Dermis microvascular lymphatic vessel endothelial cell (primary cell): ENCODE results near the gene OR52E5. TPM values are rescaled to one million over a fixed set of nuclear protein-coding genes. Genes with fewer than 3 reads are reported as not detected.

Experiments
- DNase-seq, 2 donors: peaks; one replicate each; pipeline versions ENCODE4 v3.0.0 to v3.0.0-alpha.2; 2010; ENCODE audit warnings: low read depth in 2 of 2
- total RNA-seq: library from RNA; depleted of rRNA; stranded (reverse); fragments of >200 nt; gene quantifications from 2 replicates; pipeline ENCODE4 v1.2.1, GENCODE V29; 2014

The OR52E5 gene
- not detected in 2 replicates for total RNA-seq

DNA sequence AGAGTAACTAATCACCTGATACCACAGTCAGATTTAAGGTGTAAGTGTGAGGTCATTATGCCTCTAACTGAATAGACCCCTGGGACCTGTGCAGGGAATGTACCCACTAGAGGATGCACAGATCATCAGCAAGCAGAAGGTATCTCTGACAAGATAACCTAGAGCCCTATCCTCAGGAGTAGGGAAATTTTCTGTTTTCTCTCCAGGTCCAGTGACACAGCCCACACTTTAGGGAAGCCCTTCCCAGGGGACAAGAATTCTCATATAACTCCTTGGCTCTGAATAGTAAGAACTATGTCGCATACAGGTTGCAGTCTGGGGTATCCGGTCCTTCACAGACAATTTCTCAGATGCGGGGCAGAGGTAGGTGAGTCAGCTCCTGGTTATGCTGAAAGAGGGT is at the start of gene OR52E5:
Gene OR52E5 (plus strand): TSS at position 301 of the 400 bp plus-strand sequence. CDS start 7,569 bp downstream, outside the sequence.
- no peak for DNase-seq

DNA sequence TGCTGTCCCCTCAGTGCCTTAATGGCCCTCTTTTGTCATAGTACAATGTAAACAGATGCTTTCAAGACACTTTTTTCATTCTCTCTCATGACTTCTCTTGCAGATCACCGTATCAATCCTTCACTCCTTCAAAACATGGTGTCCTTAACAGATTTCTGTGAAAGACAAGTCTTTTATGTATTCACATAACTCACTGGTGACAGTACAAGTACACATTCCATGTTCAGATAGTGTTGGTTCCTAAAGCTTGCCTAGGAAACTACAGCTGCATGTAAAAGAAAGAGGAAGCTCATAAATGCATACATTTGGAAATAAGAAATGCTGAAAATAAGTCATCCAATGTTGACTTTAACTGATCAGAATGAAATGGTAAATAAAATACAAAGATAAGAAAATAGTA is 46.3 kb upstream of the OR52E5 start:
- DNase-seq, result no peak

DNA sequence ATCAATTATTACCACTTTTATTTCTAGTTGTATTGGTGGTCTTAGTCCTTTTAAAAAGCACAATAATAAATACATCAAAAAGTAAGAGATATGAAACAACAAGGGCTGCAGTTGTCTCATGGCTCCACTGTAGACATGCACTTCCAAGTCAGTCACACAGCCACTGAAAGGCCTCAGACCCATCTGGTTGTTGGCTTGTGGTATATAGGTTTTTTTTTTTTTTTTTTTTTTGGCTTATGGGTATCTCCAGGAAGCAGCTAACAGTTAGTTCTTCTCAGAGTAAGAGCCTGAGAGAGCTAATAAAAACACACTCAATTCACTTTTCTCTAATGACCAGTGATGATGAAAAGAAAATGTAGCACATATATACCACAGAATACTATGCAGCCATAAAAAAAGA is 45.3 kb upstream of the OR52E5 start:
- DNase-seq, result no peak

DNA sequence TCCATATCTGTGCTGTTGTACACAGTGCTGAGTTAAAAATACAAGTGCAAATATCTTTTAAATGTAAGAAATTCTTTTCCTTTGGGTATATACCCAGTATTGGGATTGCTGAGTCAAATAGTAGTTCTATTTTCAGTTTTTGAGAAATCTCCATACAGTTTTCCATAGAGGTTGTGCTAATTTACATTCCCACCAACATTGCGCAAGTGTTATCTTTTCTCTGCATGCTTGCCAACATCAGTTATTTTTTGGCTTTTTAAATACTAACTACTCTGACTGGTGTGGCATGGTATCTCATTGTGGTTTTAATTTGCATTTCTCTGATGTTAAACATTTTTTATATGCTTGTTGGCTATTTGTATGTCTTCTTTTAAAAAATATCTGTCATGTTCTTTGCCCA is 42.0 kb upstream of the OR52E5 start:
- no peak for DNase-seq

DNA sequence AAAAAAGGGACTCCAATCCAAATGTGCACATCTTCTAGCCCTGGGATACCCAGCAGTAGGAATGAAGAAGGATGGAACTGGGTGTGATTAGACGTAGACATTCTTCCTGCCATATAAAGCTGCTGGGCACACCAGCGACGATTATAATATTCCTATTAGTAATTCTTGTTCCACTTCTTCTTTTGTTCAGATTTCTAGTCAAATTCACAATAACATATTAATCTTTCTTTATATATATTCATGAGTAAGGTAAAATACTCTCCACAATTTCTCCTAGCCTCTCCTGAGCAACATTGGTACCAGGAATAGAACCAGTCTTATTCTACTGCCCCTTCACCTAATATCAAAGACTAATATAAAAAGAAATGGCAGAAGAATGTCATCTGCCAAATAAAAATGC is 35.4 kb upstream of the OR52E5 start, which contains the start of gene OR52E8:
Gene OR52E8 (minus strand): TSS at position 101 of the 400 bp plus-strand sequence. CDS start 0 bp downstream, at position 101.
- DNase-seq, result no peak

DNA sequence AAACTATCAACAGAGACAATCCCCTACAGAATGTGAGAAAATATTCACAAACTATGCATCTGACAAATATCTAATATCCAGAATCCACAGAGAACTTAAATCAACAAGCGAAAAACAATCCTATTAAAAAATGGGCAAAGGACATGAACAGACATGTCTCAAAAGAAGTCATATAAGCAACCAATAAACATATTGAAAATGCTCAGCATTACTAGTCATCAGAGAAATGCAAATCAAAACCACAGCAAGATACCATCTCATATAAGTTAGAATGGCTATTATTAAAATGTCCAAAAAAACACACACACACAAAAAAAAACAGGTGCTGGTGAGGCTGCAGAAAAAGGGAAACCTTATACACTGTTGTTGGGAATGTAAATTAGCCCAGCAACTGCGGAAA is 27.2 kb upstream of the OR52E5 start:
- no peak for DNase-seq

DNA sequence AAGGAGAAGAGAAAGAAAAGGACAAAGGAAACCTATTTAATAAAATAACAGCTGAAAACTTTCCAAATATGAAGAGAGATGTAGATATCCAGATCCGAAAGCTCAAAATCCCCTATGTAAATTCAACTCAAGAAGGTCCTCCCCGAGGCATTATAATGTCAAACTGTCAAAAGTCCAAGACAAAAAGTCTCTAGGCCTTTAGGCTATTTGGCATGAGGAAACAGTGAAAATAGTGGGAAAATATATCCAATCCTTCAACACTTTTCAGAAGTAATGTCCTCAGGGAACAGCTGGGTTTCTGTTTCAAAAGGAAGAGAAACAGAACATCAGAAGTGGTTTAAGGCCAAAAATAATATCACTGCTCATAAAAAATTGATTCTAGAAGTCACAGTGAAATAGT is 14.4 kb upstream of the OR52E5 start:
- DNase-seq, result no peak

DNA sequence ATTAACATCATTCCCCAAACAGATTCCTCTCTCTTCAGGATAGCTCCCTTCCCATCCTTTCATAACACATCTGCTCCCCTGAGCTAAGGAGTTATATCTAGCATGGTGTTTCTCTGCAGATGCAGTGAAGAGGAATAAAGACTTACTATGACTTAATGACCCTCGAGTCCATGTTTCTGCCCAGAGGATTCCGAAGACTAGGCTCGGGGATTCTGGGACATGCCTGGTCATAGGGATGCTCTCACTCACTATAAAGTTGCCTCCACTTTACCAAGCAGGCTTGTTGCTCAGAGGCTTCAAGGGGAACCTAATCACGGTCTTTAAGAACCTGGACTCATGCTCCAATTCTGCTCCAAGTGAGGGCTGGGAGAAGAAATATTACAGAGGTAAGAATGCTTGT is 12.7 kb upstream of the OR52E5 start, which contains the start of gene OR52E4:
Gene OR52E4 (plus strand): TSS at position 301 of the 400 bp plus-strand sequence. CDS start 3,664 bp downstream, outside the sequence.
- DNase-seq, result no peak

DNA sequence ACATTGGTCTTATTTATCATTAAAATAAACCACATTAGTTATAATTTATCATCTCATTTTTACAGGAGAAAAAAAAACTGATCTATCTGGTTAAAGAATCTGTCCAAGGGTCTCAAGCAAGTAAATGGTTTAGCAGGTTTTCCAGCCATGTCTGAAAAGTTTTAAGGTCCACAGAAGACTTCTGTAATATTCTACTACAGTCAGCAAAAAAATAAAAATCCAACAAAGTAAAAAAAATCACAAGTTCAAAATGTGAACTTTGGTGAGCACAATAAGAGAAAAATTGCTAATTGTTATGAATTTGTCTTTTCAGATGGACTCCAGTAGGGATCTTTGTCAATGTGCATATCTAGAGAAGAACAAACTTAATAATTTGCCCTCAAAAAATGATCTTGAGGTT is 11.3 kb upstream of the OR52E5 start:
- DNase-seq, result no peak

DNA sequence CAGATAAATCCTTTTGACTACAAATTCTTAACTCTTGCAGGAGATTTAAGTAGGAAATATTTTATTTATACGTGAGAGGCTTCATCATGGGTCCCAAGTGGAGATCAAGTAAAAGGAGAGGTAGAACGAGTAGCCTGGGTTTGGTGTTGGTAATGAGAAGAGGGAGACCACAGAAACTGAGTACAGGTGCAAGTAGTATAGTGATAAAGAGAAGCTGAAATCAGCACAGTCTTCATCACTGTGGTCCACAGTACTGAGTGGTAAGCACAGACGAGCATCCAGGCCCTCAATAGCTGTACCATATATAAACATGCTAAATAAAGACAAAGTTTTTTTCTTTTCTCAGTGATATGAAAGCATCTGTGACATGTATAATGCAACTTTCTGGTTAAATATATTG is 5.8 kb upstream of the OR52E5 start:
- no peak for DNase-seq

DNA sequence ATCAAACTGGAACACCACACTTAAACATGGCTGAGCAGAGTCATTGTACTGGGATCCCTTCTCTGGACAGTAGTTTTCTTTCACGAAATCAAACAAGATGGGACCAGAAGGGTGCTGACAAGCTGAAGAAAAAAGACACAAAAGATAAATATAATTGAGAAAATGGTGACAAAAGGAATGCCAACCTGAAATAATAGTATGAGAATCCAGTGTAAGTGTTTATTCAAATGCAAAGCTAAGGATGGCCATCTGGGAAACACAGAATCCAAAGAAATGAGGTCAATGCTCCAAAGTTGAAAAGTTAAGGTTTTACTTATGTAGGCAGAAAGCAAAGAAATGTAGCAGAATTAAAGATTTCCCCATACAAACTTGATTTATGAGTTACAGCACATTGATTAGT is 5.3 kb upstream of the OR52E5 start:
- DNase-seq, result no peak

DNA sequence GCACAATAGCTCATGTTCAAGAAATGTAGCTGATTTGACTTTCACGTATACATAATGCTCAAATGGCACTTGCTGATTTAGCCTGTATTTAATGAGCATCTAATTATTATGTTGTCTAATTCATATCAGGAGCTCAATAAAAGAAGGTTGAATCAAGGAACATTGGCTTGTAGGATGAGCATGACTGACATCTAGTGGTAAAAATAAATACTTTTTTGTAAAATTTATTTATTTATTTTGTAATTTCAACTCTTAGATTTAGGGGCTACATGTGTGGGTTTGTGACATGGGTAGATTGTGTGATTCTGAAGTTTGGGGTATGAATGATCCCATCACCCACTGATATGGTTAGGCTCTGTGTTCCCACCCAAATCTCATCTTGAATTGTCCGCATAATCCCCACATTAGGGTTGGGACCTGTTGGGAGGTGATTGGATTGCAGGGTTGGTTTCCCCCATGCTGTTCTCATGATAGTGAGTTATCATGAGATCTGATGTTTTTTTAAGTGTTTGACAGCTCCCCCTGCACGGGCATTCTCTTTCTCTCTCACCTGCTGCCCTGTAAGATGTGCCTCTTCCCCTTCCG is 1.7 kb upstream of the OR52E5 start:
- peak in 1 of 2 donors; percentile 10 for DNase-seq

DNA sequence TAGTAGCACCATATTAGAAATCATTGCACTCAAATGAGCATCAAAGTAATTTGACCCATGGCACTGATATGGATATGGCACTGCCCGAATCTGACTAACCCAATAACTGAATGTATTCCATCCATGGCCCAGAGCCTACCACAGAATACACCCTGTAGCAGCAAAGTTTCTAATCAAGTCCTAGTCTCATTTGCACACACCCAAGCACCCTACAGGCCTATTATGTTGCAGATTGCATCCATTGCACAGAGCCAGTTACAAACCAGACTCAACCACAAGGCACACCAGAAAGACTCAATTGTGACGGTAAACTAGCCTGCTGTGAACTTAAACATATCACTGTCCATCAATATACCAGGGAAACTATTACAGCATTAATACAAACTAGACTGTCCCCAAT is 6.5 kb downstream of the OR52E5 start:
- no peak for DNase-seq

DNA sequence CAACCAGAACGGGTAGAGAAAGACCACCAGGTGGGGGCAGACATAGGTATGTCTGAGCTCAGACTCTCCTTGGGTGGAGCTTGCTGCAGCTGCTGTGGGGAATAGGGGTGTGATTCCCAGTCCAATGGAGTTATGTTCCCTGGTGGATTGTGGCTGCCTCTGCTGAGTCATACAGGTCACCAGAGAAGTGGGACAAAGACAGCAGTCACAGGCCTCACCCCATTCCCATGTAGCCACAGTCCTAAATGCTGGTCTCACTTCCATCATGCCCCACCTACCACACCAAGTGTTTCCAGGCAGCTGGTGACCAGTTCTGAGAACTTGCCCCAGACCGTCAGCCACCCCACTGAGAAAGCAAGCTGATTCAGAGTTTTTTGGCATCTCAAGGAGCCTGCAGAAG is 17.5 kb downstream of the OR52E5 start:
- DNase-seq, result no peak

DNA sequence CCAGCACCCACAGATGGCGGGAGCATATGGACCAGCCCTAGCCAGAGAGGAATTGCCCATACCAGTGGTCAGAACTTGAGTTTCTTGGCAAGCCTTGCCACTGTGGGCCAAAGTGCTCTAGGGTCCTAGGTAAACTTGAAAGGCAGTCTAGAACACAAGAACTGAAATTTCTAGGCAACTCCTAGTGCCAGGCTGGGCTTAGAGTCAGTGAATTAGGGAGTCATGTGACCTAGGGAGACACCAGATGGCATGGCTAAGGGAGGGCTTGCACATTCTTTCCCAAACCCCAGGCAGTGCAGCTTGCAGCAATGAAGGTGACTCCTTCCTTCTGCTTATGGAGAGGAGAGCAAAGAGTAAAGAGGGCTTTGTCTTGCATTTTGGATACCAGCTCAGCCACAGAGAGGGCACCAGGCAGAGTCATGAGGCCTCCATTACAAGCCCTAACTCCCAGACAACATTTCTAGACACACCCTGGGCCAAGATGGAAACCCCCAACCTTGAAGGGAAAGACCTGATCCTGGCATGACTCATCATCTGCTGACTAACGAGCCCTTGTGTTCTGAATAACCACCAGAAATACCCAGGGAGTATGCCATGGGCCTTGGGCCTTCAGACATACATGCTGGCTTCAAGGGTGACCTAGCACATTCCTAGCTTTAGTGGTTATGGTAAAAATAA is 29.9 kb downstream of the OR52E5 start:
- no peak for DNase-seq

DNA sequence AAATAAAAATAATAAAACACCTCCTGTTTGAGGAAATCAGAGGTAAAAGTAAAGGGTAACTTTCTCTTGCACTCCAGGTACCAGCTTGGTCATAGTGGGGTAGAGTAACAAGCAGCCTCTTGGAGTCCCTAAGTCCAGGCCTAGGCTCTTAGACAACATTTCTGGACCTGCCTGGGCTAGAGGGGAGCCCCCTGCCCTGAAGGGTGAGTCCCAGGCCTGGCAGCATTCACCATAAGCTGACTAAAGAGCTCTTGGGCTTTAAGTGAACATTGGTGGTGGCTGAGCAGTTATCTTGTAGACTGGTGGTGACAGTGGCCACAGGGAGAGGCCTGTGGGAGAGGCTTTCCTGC is 30.4 kb downstream of the OR52E5 start:
- no peak for DNase-seq

DNA sequence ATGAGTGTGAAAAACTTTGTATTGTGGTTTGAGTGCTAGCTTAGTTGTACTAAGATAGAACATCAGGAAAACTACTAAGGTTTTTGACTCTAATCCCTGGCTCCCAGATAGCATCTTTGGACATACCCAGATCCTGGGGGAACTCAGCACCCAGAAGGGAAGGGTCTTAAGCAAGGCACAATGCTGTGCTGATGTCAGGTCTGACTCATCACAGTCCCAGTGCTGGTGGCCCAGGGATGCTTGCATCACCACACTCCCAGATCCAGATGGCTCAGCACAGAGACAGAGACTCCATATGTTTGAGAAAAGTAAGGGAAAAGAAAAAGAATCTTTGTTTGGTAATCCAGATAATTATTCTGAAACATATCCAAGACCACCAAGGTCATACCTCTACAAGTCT is 30.8 kb downstream of the OR52E5 start:
- no peak for DNase-seq

DNA sequence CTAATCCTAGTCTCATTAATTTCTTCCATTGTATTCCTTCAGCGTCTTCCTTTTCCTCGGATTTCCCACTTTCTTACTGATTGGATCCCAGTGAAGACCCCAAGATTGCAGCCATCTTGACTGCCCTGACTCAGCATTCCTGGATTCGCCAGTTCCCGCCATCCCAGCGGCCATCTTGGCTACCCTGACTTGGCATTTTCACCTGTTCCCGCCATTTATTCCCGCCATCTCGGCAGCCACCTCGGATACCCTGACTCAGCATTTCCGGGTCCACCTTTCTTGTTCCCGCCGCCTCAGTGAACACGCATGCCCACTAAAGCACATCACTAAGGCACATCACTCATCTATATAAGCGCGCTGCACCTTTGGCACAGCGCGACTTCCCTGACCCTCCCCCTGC is 35.3 kb downstream of the OR52E5 start:
- no peak for DNase-seq

DNA sequence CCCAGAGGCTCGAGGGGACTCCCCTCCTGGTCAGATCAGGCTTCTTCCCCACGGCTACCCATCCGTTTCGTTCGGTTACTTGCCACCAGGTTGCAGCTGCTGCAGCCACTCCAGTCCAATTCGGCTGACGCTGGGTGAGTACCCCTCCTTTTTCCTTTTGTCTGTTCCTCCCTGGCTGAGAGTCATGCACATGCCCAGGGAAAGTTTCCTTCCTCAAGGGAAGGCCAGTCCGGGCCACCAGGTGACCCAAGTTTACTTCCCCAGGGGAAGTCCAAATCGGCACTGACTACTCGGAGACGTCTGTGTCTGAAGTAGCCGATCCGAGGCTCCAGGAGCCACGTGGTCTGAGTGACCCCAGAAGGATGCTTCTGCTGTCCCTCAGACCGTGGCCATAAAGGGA is 35.8 kb downstream of the OR52E5 start:
- DNase-seq, result no peak

DNA sequence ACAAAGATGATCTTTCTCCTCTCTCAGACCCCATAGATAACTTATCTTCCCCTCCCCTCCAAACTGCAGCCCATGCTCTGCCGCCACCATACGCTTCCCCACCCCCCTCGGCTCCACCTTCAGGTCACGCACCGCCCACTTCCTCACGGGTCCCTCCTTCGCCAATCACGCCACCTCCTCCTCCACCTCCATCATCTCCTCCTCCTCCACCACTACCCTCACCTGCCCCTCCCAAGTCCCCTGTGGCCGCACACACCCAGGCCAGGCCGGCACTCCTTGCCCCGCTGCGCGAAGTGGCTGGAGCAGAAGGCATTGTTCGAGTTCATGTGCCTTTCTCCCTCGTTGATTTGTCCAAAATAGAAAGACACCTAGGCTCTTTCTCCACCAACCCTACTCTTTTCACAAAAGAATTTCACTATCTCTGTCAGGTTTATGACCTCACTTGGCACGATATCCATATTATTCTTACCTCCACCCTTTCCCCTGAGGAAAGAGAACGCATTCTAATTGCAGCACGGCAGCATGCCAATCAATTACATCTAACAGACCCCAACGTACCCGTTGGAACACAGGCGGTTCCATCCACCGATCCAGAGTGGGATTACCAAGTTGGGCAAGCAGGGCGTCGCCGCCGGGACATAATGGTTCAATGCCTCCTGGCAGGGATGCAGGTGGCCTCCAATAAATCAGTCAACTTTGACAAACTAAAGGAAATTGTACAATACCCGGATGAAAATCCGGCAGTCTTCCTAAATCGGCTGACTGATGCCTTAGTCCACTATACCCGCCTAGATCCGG is 36.8 kb downstream of the OR52E5 start:
- DNase-seq, result no peak

DNA sequence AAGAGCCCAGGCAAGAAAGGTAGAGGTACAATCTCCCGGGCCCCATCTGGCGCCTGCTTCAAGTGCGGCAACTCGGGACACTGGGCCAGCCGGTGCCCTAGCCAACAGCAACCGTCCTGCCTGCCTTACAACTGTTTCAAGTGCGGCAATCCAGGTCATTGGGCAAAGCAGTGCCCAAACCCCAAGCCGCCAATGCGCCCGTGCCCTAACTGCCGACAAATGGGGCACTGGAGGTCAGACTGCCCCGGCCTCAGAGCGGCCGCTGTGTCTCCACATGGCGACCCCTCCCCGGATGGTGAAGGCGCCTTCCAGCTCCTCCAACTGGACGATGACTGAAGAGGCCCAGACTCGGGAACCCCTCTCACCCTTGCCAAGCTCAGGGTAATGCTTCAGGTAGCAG is 37.6 kb downstream of the OR52E5 start:
- no peak for DNase-seq

DNA sequence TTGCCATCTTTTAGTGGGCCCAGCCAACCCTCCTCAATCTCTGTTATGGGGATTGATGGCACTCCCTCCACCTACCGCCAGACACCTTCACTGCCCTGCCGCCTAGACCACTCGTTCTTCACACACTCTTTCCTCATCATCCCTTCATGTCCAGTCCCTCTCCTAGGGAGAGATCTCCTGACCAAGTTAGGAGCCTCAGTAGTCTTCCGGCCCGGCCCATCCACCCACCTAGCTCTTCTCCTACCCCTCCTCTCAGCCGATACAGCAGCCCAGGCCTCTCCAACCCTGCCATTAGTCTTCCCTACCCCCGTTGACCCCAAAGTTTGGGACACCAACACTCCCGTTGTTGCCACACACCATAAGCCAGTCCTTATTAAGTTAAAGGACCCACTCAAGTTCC is 38.1 kb downstream of the OR52E5 start:
- DNase-seq, result no peak

DNA sequence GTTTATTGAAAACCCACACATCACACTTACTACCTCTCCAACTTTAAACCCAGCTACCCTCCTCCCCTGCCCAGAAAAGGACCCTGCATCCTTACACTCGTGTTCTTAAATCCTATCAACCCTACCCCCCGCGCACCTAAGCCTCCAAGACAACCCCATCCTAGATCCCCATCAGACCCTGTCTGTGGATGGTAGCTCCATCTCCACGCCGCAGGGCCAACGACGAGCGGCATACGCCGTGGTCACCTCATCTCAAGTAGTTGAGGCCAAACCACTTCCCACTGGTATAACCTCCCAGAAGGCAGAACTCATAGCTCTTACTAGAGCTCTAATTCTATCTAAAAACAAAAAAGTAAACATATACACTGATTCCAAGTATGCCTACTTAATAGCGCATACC is 39.7 kb downstream of the OR52E5 start:
- DNase-seq, result no peak
